Measurements from ENCODE around the gene ITPKC. TPM values are rescaled to one million over a fixed set of nuclear protein-coding genes. Genes with fewer than 3 reads are reported as not detected.
"Not testable (repeated sequence)": the region's sequence is repeated elsewhere in the genome, so short reads cannot be mapped to it uniquely, and the experiment has no call there.

The ITPKC gene
- total RNA-seq, 2 experiments from 2014 or later: 6.4 TPM

DNA sequence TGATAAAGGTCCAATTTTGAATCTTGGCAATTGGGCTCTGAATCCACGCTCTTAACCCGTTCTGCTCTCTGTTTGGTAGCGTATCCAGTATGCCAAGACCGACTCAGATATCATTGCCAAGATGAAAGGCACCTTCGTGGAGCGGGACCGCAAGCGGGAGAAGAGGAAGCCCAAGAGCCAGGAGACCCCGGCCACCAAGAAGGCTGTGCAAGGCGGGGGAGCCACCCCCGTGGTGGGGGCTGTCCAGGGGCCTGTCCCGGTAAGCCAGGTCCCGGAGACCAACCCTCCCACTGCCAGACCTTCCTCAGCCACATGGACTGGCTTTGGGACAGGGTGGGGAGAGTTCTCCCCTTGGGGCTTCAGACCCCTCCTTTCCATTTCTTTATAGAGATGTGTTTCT lies 42.4 kb downstream of the ITPKC start:
- CTCF ChIA-PET: interaction anchor here (0.8 kb wide), 1 partner anchor 43 kb away, joined by 3 read pairs; the partner anchor contains the start of genes COQ8B and ITPKC
- no peaks in the 10 kb centered on the region for H3K27me3 Mint-ChIP-seq

DNA sequence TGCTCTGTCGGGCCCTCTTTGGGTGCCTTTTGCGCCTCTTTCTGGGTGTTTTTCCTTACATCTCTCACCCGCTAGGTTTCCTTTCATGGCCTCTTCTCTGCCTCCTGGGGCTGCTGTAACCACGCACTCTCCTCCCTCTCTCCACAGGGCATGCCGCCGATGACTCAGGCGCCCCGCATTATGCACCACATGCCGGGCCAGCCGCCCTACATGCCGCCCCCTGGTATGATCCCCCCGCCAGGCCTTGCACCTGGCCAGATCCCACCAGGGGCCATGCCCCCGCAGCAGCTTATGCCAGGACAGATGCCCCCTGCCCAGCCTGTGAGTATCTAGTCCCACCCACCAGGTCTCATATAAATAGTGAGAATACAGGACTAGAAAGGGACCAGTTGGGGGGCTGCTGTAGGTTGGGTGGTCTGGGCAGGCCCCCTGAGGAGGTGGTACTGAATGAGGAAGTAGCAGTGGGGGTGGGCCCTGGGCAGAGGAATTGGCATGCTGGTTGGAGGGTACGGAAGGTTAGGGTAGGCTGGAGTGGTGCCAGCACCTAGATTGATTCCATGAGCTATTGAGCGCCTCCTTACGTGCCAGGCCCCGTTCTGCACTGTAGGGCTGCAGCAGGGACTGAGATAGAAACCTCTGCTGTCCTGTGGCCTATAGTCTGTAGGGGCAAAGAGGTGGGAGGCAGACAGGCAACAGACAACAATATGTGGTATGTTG lies 46.0 kb downstream of the ITPKC start:
- no peak for DNase-seq
- Mint-ChIP-seq H3K4me3 (no peak overlapping the region), H3K36me3 (peaks cover 73% of the 10 kb centered on the region), H3K9me3 (no peaks in the 10 kb centered on the region), H3K27me3 (no peaks in the 10 kb centered on the region), H3K4me1 (ENCODE audit: low read depth) (peaks cover 54% of the 10 kb centered on the region), H3K27ac (no peak overlapping the region)
- intact Hi-C loops (cut with micrococcal nuclease): no loop called here
- POLR2A ChIA-PET: no interaction called here
- CTCF ChIA-PET: no interaction called here

More for the DNA sequence above, 42.4 kb downstream of the ITPKC start:
- Mint-ChIP-seq H3K4me1 (ENCODE audit: low read depth) (peaks cover 68% of the 10 kb centered on the region), H3K27ac (no peak overlapping the region), H3K9me3 (no peaks in the 10 kb centered on the region), H3K4me3 (no peak overlapping the region), H3K36me3 (peaks cover 80% of the 10 kb centered on the region)
- POLR2A ChIA-PET: interaction anchor here (0.8 kb wide), 1 partner anchor 14 kb away, joined by 3 read pairs; no protein-coding TSS in a partner anchor
- no peak for DNase-seq
- intact Hi-C loops (cut with micrococcal nuclease): loop anchor here (10.0 kb wide), 2 partner anchors 295 to 785 kb away; partner anchors contain the start of genes BLVRB and SPTBN4

- intact Hi-C loops (cut with micrococcal nuclease): no loop called here
- no peaks in the 10 kb centered on the region for H3K9me3 Mint-ChIP-seq
- no peaks in the 10 kb centered on the region for H3K27me3 Mint-ChIP-seq
- CTCF ChIA-PET: no interaction called here
- no peak for DNase-seq
- peaks cover 50% of the 10 kb centered on the region for H3K4me1 Mint-ChIP-seq (ENCODE audit: low read depth)
- no peak overlapping the region for H3K4me3 Mint-ChIP-seq
- POLR2A ChIA-PET: interaction anchor here (0.6 kb wide), 1 partner anchor 11 kb away, joined by 3 read pairs; no protein-coding TSS in a partner anchor
- no peak overlapping the region for H3K27ac Mint-ChIP-seq
- peaks cover 68% of the 10 kb centered on the region for H3K36me3 Mint-ChIP-seq
Observed at GRCh38 chr19:40763526-40763925, 46.6 kb downstream of the ITPKC start.

- Mint-ChIP-seq H3K27me3 (no peaks in the 10 kb centered on the region), H3K27ac (peak overlapping the region; percentile 21), H3K9me3 (no peaks in the 10 kb centered on the region), H3K36me3 (peaks cover 71% of the 10 kb centered on the region), H3K4me3 (no peak overlapping the region), H3K4me1 (ENCODE audit: low read depth) (peaks cover 52% of the 10 kb centered on the region)
- ChIA-PET POLR2A (interaction anchor here (0.6 kb wide), 1 partner anchor 12 kb away, joined by 3 read pairs; no protein-coding TSS in a partner anchor), CTCF (no interaction called here)
- DNase-seq: no peak
- intact Hi-C loops (cut with micrococcal nuclease): no loop called here
Observed at GRCh38 chr19:40763963-40764362, 47.1 kb downstream of the ITPKC start.

GRCh38 chr19:40766385-40766784 lies 49.5 kb downstream of the ITPKC start:
- Mint-ChIP-seq H3K36me3 (peaks cover 68% of the 10 kb centered on the region), H3K4me1 (ENCODE audit: low read depth) (peaks cover 50% of the 10 kb centered on the region)
- ChIA-PET POLR2A (interaction anchor here (0.7 to 0.8 kb wide), 2 partner anchors 10 to 12 kb away, joined by 4 to 5 read pairs; no protein-coding TSS in a partner anchor), CTCF (interaction anchor here (1.1 to 1.9 kb wide), 2 partner anchors 39 to 40 kb away, joined by 3 to 6 read pairs; no protein-coding TSS in a partner anchor)
- H3K27me3 Mint-ChIP-seq; intact Hi-C loops (cut with micrococcal nuclease); H3K9me3 Mint-ChIP-seq; H3K4me3 Mint-ChIP-seq; DNase-seq; H3K27ac Mint-ChIP-seq: not testable (repeated sequence)

DNA sequence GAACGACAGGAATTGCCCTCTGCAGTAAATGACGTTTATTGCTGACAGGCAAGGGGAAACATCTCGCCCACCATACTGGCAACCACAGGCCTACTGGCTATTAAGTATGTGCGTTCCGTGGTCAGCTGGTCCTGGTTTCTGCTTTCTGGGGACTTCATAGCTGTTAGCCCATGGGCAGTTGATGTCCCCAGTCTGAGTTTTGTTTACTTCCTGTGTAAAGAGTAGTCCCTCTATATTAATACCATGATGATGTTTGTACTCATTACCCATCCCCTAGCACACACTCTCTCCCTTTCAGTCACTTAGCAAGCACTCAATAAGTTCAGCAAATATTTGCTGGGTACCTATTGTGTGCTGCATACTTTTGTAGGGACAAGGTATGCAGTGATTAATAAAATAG lies 52.0 kb downstream of the ITPKC start:
- no peak overlapping the region for H3K4me3 Mint-ChIP-seq
- CTCF ChIA-PET: no interaction called here

DNA sequence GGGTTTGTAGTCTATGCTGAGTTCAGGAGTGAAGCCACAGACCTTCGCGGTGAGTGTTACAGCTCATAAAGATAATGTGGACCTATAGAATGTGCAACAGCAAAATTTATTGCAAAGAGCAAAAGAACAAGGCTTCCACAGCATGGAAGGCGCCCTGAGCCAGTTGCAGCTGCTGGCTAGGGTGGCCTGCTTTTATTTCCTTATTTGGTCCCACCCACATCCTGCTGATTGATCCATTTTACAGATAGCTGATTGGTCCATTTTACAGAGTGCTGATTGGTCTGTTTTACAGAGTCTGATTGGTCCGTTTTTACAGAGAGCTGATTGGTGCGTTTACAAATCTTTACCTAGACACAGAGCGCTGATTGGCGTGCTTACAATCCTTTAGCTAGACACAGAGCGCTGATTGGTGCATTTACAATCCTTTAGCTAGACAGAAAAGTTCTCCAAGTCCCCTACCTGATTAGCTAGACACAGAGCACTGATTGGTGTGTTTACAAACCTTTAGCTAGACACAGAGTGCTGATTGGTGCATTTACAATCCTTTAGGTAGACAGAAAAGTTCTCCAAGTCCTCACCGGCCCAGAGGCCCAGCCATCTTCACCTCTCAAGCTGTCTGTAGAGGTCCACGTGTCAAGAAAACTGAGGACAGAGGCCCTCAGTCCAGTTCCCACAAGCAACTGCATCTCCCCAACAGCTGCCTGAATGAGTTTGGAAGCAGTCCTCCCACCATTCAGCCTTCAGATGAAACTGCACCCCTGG lies 54.4 kb downstream of the ITPKC start:
- intact Hi-C loops (cut with micrococcal nuclease); DNase-seq; H3K9me3 Mint-ChIP-seq; H3K27ac Mint-ChIP-seq; H3K27me3 Mint-ChIP-seq; H3K4me3 Mint-ChIP-seq: not testable (repeated sequence)
- ChIA-PET POLR2A (interaction anchor here (1.5 kb wide), 1 partner anchor 21 kb away, joined by 7 read pairs; the partner anchor contains the start of gene ACTMAP), CTCF (interaction anchor here (1.1 kb wide), 1 partner anchor 36 kb away, joined by 4 read pairs; no protein-coding TSS in a partner anchor)
- Mint-ChIP-seq H3K36me3 (peaks cover 24% of the 10 kb centered on the region), H3K4me1 (ENCODE audit: low read depth) (peaks cover 15% of the 10 kb centered on the region)

More for the DNA sequence above, 52.0 kb downstream of the ITPKC start:
- Mint-ChIP-seq H3K27ac (no peak overlapping the region), H3K4me1 (ENCODE audit: low read depth) (peaks cover 29% of the 10 kb centered on the region), H3K36me3 (peaks cover 45% of the 10 kb centered on the region), H3K27me3 (no peaks in the 10 kb centered on the region), H3K9me3 (peaks cover 4% of the 10 kb centered on the region)
- POLR2A ChIA-PET: no interaction called here
- no peak for DNase-seq
- intact Hi-C loops (cut with micrococcal nuclease): no loop called here

DNA sequence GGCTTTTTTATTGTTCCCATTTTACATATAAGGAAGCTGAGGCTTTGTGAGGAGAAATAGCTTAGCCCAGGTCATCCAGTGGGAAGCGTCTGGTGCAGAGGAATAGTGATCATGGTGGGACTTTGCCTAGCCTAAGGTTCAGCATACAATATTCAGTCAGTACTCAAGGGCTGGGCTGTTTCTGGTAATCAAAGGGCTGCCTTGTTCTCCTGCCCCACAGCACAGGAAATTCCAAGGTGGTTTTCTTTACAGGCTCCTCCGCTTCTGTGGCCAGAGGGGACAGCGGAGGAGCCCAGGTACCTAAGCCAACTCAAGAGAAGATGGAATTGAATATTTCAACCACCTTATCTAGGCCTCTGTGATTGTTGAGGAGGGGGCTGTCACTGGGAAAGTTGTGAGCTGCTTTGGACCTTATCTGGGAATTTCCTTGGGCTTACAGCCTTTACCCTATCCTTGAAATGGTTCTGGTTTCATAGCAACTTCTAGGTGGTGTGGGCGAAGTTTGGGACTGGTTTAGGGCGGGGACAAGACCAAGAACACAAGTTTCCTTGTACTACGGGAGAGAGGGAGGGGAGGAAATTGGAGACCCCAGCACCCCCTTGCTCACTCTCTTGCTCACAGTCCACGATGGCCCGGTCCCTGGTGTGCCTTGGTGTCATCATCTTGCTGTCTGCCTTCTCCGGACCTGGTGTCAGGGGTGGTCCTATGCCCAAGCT lies 58.2 kb downstream of the ITPKC start, which contains the start of gene MIA:
TSS of gene MIA (plus strand) at position 606 of the 716 bp plus-strand sequence. CDS start at position 628, 22 bp downstream.
- peaks cover 4% of the 10 kb centered on the region for H3K9me3 Mint-ChIP-seq
- H3K27ac Mint-ChIP-seq: peak within 1 kb of the TSS; percentile 38
- POLR2A ChIA-PET: no interaction called here
- intact Hi-C loops (cut with micrococcal nuclease): no loop called here
- H3K27me3 Mint-ChIP-seq: no peaks in the 10 kb centered on the region
- DNase-seq: no peak
- peaks cover 9% of the 10 kb centered on the region for H3K36me3 Mint-ChIP-seq
- peaks cover 35% of the 10 kb centered on the region for H3K4me1 Mint-ChIP-seq (ENCODE audit: low read depth)
- no peak within 1 kb of the TSS for H3K4me3 Mint-ChIP-seq
- CTCF ChIA-PET: no interaction called here

DNA sequence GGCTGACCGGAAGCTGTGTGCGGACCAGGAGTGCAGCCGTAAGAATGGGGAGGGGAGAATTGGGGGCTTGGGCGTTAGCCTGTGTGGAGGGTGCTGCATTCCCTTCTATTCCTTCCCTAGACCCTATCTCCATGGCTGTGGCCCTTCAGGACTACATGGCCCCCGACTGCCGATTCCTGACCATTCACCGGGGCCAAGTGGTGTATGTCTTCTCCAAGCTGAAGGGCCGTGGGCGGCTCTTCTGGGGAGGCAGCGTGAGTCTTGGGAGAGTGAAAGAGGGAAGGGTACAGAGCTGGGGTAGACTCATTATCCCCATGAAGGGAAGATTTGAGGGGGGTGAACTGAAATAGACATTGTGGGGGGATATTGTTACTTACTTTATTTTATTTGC lies 58.7 kb downstream of the ITPKC start:
- intact Hi-C loops (cut with micrococcal nuclease): no loop called here
- CTCF ChIA-PET: no interaction called here
- Mint-ChIP-seq H3K9me3 (peaks cover 4% of the 10 kb centered on the region), H3K27me3 (no peaks in the 10 kb centered on the region), H3K27ac (peak overlapping the region; percentile 38), H3K4me3 (no peak overlapping the region), H3K36me3 (peaks cover 5% of the 10 kb centered on the region), H3K4me1 (ENCODE audit: low read depth) (peaks cover 38% of the 10 kb centered on the region)
- DNase-seq: no peak
- POLR2A ChIA-PET: interaction anchor here (1.0 to 3.9 kb wide), 2 partner anchors 9 to 20 kb away, joined by 4 to 31 read pairs; no protein-coding TSS in a partner anchor

GRCh38 chr19:40776364-40776763 lies 59.5 kb downstream of the ITPKC start:
- Mint-ChIP-seq H3K4me1 (ENCODE audit: low read depth) (peaks cover 37% of the 10 kb centered on the region), H3K9me3 (no peaks in the 10 kb centered on the region), H3K36me3 (peaks cover 2% of the 10 kb centered on the region), H3K4me3 (no peak overlapping the region), H3K27me3 (no peaks in the 10 kb centered on the region), H3K27ac (no peak overlapping the region)
- intact Hi-C loops (cut with micrococcal nuclease): no loop called here
- ChIA-PET CTCF (interaction anchor here (1.3 to 3.0 kb wide), 4 partner anchors 10 to 113 kb away, joined by 3 to 37 read pairs (median 9); no protein-coding TSS in a partner anchor), POLR2A (interaction anchor here (1.0 to 3.9 kb wide), 5 partner anchors 10 to 85 kb away, joined by 4 to 54 read pairs (median 23); partner anchors contain the start of genes ACTMAP, EGLN2 and SNRPA)
- no peak for DNase-seq

- intact Hi-C loops (cut with micrococcal nuclease): loop anchor here (1.0 kb wide), 2 partner anchors 22 to 61 kb away; partner anchors contain the start of gene COQ8B
- CTCF ChIA-PET: interaction anchor here (0.9 to 3.0 kb wide), 12 partner anchors 9 to 532 kb away, joined by 3 to 38 read pairs (median 8); partner anchors contain the start of genes ACTMAP and EGLN2
- H3K27me3 Mint-ChIP-seq: no peaks in the 10 kb centered on the region
Observed at GRCh38 chr19:40776932-40777644, 60.2 kb downstream of the ITPKC start.

More at GRCh38 chr19:40776932-40777644, 60.2 kb downstream of the ITPKC start:
- H3K27ac Mint-ChIP-seq: peak overlapping the region; percentile 92
- peaks cover 6% of the 10 kb centered on the region for H3K36me3 Mint-ChIP-seq
- H3K4me3 Mint-ChIP-seq: peak overlapping the region; percentile 91
- H3K9me3 Mint-ChIP-seq: no peaks in the 10 kb centered on the region
- DNase-seq: peak; percentile 96
- POLR2A ChIA-PET: interaction anchor here (1.1 to 3.9 kb wide), 10 partner anchors 21 to 486 kb away, joined by 4 to 54 read pairs (median 10); partner anchors contain the start of genes ACTMAP, COQ8B, EGLN2 and ITPKC
- H3K4me1 Mint-ChIP-seq (ENCODE audit: low read depth): peaks cover 37% of the 10 kb centered on the region

Data from activated CD4-positive, alpha-beta memory T cell treated with anti-CD3 and anti-CD28 coated beads for 36 hours (primary cell).